Measurements from ENCODE around the gene TARBP2. TPM values are rescaled to one million over a fixed set of nuclear protein-coding genes. Genes with fewer than 3 reads are reported as not detected.
A peak's percentile ranks its signal among the peaks of the same experiment; 100 is the strongest.

The TARBP2 gene
- total RNA-seq, 1 donor from 2014 or later, result 19.4 TPM

GRCh38 chr12:53489242-53489864, 11.7 kb upstream of the TARBP2 start:
- intact Hi-C loops (cut with DNase I), result no loop called here
- DNase-seq (ENCODE audit: low spot score) (peak; percentile 30), ATAC-seq (no peak)

- DNase-seq (ENCODE audit: low spot score) (peak; percentile 57), ATAC-seq (no peak)
Observed at GRCh38 chr12:53492188-53492587, 8.9 kb upstream of the TARBP2 start.

GRCh38 chr12:53492830-53493609, 8.1 kb upstream of the TARBP2 start:
- DNase-seq (ENCODE audit: low spot score), result peak; percentile 97
- peak; percentile 95 for ATAC-seq
- intact Hi-C loops (cut with DNase I), result no loop called here

More at GRCh38 chr12:53492188-53492587, 8.9 kb upstream of the TARBP2 start:
- intact Hi-C loops (cut with DNase I), result no loop called here

GRCh38 chr12:53493610-53494391, 7.3 kb upstream of the TARBP2 start:
- ATAC-seq (no peak), DNase-seq (ENCODE audit: low spot score) (peak; percentile 54)
- intact Hi-C loops (cut with DNase I), result no loop called here

GRCh38 chr12:53495903-53496751, 5.0 kb upstream of the TARBP2 start:
- peak; percentile 82 for DNase-seq (ENCODE audit: low spot score)
- ATAC-seq, result peak; percentile 35
- intact Hi-C loops (cut with DNase I), result no loop called here

GRCh38 chr12:53496752-53497032, 4.4 kb upstream of the TARBP2 start:
- ATAC-seq (no peak), DNase-seq (ENCODE audit: low spot score) (no peak)
- intact Hi-C loops (cut with DNase I), result no loop called here

- intact Hi-C loops (cut with DNase I), result no loop called here
- DNase-seq (ENCODE audit: low spot score) (peak; percentile 54), ATAC-seq (no peak)
Observed at GRCh38 chr12:53497461-53497860, 3.6 kb upstream of the TARBP2 start.

GRCh38 chr12:53498235-53498630, 2.9 kb upstream of the TARBP2 start:
- DNase-seq (ENCODE audit: low spot score) (no peak), ATAC-seq (no peak)
- intact Hi-C loops (cut with DNase I), result no loop called here

GRCh38 chr12:53499266-53500141, 1.6 kb upstream of the TARBP2 start, which contains the start of gene MAP3K12:
TSS of gene MAP3K12 (minus strand) at chr12:53499458. CDS start at chr12:53487391, 12,067 bp downstream.
- ATAC-seq (peak; percentile 7), DNase-seq (ENCODE audit: low spot score) (peak; percentile 86)
- intact Hi-C loops (cut with DNase I), result loop anchor here (10.0 kb wide), 2 partner anchors 45 to 145 kb away; partner anchors contain the start of gene PCBP2

- DNase-seq (ENCODE audit: low spot score) (peak; percentile 81), ATAC-seq (peak; percentile 56)
- intact Hi-C loops (cut with DNase I), result loop anchor here (10.0 kb wide), 2 partner anchors 45 to 145 kb away; partner anchors contain the start of gene PCBP2
Observed at GRCh38 chr12:53500142-53500775, 824 bp upstream of the TARBP2 start.

GRCh38 chr12:53501615-53502181, 615 bp downstream of the TARBP2 start:
- no peak for ATAC-seq
- no peak for DNase-seq (ENCODE audit: low spot score)
- intact Hi-C loops (cut with DNase I), result loop anchor here (10.0 kb wide), 2 partner anchors 47 to 147 kb away; partner anchors contain the start of gene PCBP2

GRCh38 chr12:53502331-53502730, 1.2 kb downstream of the TARBP2 start:
- intact Hi-C loops (cut with DNase I), result loop anchor here (10.0 kb wide), 2 partner anchors 48 to 148 kb away; partner anchors contain the start of gene PCBP2
- DNase-seq (ENCODE audit: low spot score), result no peak
- ATAC-seq, result no peak

- intact Hi-C loops (cut with DNase I), result loop anchor here (10.0 kb wide), 2 partner anchors 48 to 148 kb away; partner anchors contain the start of gene PCBP2
- DNase-seq (ENCODE audit: low spot score), result no peak
- no peak for ATAC-seq
Observed at GRCh38 chr12:53502983-53503728, 2.1 kb downstream of the TARBP2 start.

GRCh38 chr12:53504004-53504920, 3.2 kb downstream of the TARBP2 start:
- ATAC-seq, result no peak
- DNase-seq (ENCODE audit: low spot score), result no peak
- intact Hi-C loops (cut with DNase I), result loop anchor here (10.0 kb wide), 2 partner anchors 49 to 149 kb away; partner anchors contain the start of gene PCBP2

- DNase-seq (ENCODE audit: low spot score), result no peak
- ATAC-seq, result no peak
- intact Hi-C loops (cut with DNase I), result loop anchor here (10.0 kb wide), 2 partner anchors 50 to 150 kb away; partner anchors contain the start of gene PCBP2
Observed at GRCh38 chr12:53505086-53505485, 4.0 kb downstream of the TARBP2 start.

All from sciatic nerve (tissue), 2 donors.